Adipocyte (in vitro differentiated cells): ENCODE data around the gene DNLZ.

Experiments
- DNase-seq: peaks from one replicate; pipeline ENCODE4 v3.0.0-alpha.2; 2015; ENCODE audit warnings: low read depth
- H3K27me3 ChIP-seq: replicated peaks from 2 replicates; pipeline ENCODE4 v1.7.0; 2013; ENCODE audit warnings: mild to moderate bottlenecking, low read length, moderate library complexity; ENCODE audit not compliant: control insufficient read depth, insufficient read depth
- H3K36me3 ChIP-seq: 2 replicates; pipeline ENCODE4 v1.7.0; 2013; ENCODE audit warnings: low read length, mild to moderate bottlenecking, moderate library complexity; ENCODE audit not compliant: control insufficient read depth, insufficient read depth, severe bottlenecking
- H3K4me1 ChIP-seq: 2 replicates; pipeline ENCODE4 v1.7.0; 2013; ENCODE audit warnings: mild to moderate bottlenecking, low read length, moderate library complexity; ENCODE audit not compliant: control insufficient read depth, insufficient read depth
- H3K4me3 ChIP-seq: 2 replicates; pipeline ENCODE4 v1.7.0; 2013; ENCODE audit warnings: mild to moderate bottlenecking, low read length, moderate library complexity
- H3K9ac ChIP-seq: 2 replicates; pipeline ENCODE4 v1.7.0; 2013; ENCODE audit warnings: mild to moderate bottlenecking, low read length, moderate library complexity
- H3K9me3 ChIP-seq: 2 replicates; pipeline ENCODE4 v1.7.0; 2013; ENCODE audit warnings: mild to moderate bottlenecking, low read length, moderate library complexity; ENCODE audit not compliant: control insufficient read depth

DNLZ gene

DNA sequence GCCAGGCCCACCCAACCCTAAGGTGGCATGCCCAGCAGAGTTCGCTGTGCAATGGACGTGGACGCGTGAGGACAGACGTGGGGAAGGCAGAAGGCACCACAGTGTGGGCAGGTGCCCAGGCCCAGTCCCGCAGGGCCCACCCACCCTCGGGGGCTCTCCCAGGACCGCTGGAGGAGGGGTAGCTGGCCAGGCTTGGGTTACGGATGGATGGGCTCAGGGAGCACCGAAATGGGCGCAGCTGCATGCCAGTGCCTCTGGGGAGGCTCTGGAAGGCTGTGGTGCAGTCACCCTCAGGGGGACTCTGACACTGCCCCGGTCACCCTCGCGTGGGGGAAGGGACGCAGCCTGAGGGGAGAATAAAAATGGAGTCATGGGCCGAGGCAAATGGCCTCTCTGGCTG, 45.8 kb downstream of the DNLZ start:
- no peak overlapping the region for H3K4me3 ChIP-seq
- no peak for DNase-seq
- H3K36me3 ChIP-seq, result no peaks in the 10 kb centered on the region
- no peaks in the 10 kb centered on the region for H3K4me1 ChIP-seq
- peaks cover 19% of the 10 kb centered on the region for H3K9me3 ChIP-seq
- H3K27me3 ChIP-seq, result peaks cover 3% of the 10 kb centered on the region
- no peak overlapping the region for H3K9ac ChIP-seq

GRCh38 chr9:136316896-136317676, 46.5 kb downstream of the DNLZ start:
- Histone ChIP-seq H3K9me3 (peaks cover 19% of the 10 kb centered on the region), H3K27me3 (peaks cover 5% of the 10 kb centered on the region), H3K36me3 (no peaks in the 10 kb centered on the region), H3K4me3 (no peak overlapping the region), H3K4me1 (no peaks in the 10 kb centered on the region), H3K9ac (no peak overlapping the region)
- no peak for DNase-seq

GRCh38 chr9:136316271-136316751, 47.2 kb downstream of the DNLZ start:
- DNase-seq, result no peak
- H3K4me3 ChIP-seq, result no peak overlapping the region

DNA sequence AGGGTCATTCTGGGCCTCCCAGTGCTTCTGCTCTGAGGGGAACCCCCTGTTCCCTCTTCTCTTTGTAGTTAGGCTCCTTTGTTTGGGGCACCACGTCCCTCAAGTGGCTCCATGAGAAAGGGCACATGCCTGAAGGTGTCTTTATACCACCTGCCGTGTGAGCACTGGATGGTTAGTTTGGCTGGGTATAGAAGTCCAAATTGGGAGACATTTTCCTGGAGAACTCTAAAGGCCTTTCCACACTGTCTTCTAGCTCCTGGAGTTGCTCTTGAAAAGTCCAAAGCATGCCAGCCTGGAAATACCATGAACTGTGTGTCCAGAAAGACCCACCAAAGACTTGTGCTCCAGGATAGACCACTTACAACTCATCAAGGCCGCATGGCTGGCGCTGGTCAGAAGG, 48.6 kb downstream of the DNLZ start:
- Histone ChIP-seq H3K27me3 (peaks cover 20% of the 10 kb centered on the region), H3K4me3 (no peak overlapping the region), H3K9ac (no peak overlapping the region), H3K36me3 (no peaks in the 10 kb centered on the region), H3K4me1 (no peaks in the 10 kb centered on the region), H3K9me3 (peaks cover 14% of the 10 kb centered on the region)
- no peak for DNase-seq

More at GRCh38 chr9:136316271-136316751, 47.2 kb downstream of the DNLZ start:
- peaks cover 18% of the 10 kb centered on the region for H3K9me3 ChIP-seq
- no peak overlapping the region for H3K9ac ChIP-seq
- H3K4me1 ChIP-seq, result no peaks in the 10 kb centered on the region
- H3K27me3 ChIP-seq, result peaks cover 8% of the 10 kb centered on the region
- no peaks in the 10 kb centered on the region for H3K36me3 ChIP-seq

DNA sequence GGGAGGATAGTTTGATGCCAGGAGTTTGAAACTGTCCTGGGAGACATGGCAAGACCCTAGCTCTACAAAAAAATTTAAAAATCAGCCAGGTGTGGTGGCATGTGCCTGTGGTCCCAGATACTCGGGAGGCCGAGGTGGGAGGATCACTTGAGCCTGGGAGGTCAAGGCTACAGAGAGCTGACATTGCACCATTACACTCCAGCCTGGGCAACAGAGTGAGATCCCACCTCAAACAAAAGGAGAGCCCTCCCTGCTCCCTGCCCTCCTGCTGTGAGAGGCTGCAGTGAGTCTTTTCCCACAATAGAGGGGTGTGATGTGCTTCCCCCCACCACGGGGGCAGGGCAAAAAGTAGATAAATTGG, 49.5 kb downstream of the DNLZ start:
- no peak for DNase-seq

GRCh38 chr9:136313111-136314055, 50.2 kb downstream of the DNLZ start:
- no peak overlapping the region for H3K4me3 ChIP-seq
- H3K4me1 ChIP-seq, result no peaks in the 10 kb centered on the region
- DNase-seq, result no peak
- H3K9me3 ChIP-seq, result peaks cover 14% of the 10 kb centered on the region
- no peaks in the 10 kb centered on the region for H3K36me3 ChIP-seq
- H3K27me3 ChIP-seq, result peaks cover 25% of the 10 kb centered on the region
- H3K9ac ChIP-seq, result no peak overlapping the region

More for the DNA sequence above, 49.5 kb downstream of the DNLZ start:
- Histone ChIP-seq H3K9ac (no peak overlapping the region), H3K9me3 (peaks cover 14% of the 10 kb centered on the region), H3K27me3 (peaks cover 25% of the 10 kb centered on the region), H3K4me1 (no peaks in the 10 kb centered on the region), H3K36me3 (no peaks in the 10 kb centered on the region), H3K4me3 (no peak overlapping the region)

- H3K4me3 ChIP-seq, result no peak overlapping the region
- peaks cover 34% of the 10 kb centered on the region for H3K27me3 ChIP-seq
- H3K9me3 ChIP-seq, result peaks cover 14% of the 10 kb centered on the region
- H3K4me1 ChIP-seq, result no peaks in the 10 kb centered on the region
- no peak overlapping the region for H3K9ac ChIP-seq
- peak; percentile 76 for DNase-seq
- H3K36me3 ChIP-seq, result no peaks in the 10 kb centered on the region
These were observed 51.1 kb downstream of the DNLZ start for GRCh38 chr9:136312436-136312835.

DNA sequence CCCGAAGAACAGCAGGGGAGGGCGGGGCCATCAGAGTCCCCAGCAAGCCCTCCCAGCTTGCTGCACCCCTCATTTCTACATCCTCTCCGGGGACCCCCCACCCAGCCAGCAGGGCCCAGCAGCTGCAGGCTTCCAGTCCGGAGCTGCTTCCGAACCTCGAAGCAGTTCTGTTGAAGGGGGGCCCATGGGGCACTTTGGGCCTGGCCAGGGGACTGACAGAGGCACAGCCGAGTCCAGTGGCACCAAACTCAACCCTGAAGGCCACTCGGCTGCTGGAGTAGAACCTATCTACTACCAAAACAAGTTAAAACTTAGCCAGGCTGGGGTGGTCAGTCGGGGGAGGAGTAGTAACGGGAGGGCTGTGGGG, 51.6 kb downstream of the DNLZ start:
- peaks cover 39% of the 10 kb centered on the region for H3K27me3 ChIP-seq
- DNase-seq, result no peak
- H3K9me3 ChIP-seq, result peaks cover 14% of the 10 kb centered on the region
- H3K36me3 ChIP-seq, result no peaks in the 10 kb centered on the region
- H3K4me1 ChIP-seq, result no peaks in the 10 kb centered on the region
- H3K9ac ChIP-seq, result no peak overlapping the region
- no peak overlapping the region for H3K4me3 ChIP-seq

- DNase-seq, result no peak
- H3K9me3 ChIP-seq, result peaks cover 14% of the 10 kb centered on the region
- H3K9ac ChIP-seq, result no peak overlapping the region
- no peak overlapping the region for H3K4me3 ChIP-seq
- peaks cover 45% of the 10 kb centered on the region for H3K27me3 ChIP-seq
- H3K36me3 ChIP-seq, result no peaks in the 10 kb centered on the region
- no peaks in the 10 kb centered on the region for H3K4me1 ChIP-seq
These were observed 52.2 kb downstream of the DNLZ start for GRCh38 chr9:136311051-136312008.

DNA sequence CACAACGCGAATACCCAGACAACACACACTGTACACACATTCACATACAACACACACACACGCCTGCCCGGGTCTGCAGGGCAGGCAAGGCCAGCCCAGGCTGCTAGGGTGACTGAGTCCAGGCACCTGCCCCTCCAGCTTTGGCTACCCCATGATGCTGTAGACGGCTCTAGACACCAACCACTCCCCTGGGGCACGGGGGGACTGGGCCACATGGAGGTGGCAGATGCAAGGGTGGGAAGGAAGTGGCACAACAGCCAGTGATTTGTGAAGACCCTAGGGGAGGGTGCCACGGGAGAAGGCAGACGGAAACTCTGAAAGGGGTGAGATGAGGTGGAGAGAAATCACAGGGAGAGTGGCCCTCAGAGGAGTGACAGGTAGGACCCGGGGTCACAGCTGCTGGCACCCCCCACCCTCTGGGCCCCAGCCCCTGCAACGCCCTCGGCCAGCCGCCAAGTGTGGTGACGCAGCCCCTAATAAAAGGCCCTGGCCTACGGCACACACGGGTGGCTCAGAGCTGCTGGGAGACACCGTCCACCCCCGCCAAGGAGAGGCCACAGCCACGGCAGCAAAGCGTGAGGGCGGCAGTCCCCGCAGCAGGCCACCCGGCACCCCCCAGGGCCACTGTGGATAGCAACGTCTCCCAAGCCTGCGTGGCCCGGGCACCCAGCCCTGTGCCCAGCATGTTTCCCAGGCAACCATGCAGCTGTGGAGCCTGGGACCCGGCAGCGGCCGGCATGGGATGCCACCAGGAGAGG, 53.1 kb downstream of the DNLZ start:
- Histone ChIP-seq H3K27me3 (peaks cover 48% of the 10 kb centered on the region), H3K36me3 (no peaks in the 10 kb centered on the region), H3K4me1 (no peaks in the 10 kb centered on the region), H3K4me3 (no peak overlapping the region), H3K9me3 (peaks cover 11% of the 10 kb centered on the region), H3K9ac (no peak overlapping the region)
- no peak for DNase-seq
